ENCODE data around the gene ARHGEF28.

The ARHGEF28 gene

GRCh38 chr5:73605223-73606087 is 20.5 kb upstream of the ARHGEF28 start:
- H3K36me3 ChIP-seq (ENCODE audit: insufficient read depth, low read depth, low read length): no peaks in the 10 kb centered on the region
- no peak overlapping the region for H3K27ac ChIP-seq (ENCODE audit: low read length)
- H3K9ac ChIP-seq (ENCODE audit: low read depth, low read length): no peak overlapping the region
- H3K4me3 ChIP-seq (ENCODE audit: low read length): no peak overlapping the region
- H3K9me3 ChIP-seq (ENCODE audit: insufficient read depth, low read depth, low read length): no peaks in the 10 kb centered on the region; the same call in 1 of the 2 replicates
- H3K27me3 ChIP-seq (ENCODE audit: insufficient read depth, low read length): no peaks in the 10 kb centered on the region
- no peaks in the 10 kb centered on the region for H3K4me1 ChIP-seq (ENCODE audit: insufficient read depth, low read length)

GRCh38 chr5:73606206-73606753 is 19.7 kb upstream of the ARHGEF28 start:
- Histone ChIP-seq H3K4me1 (ENCODE audit: insufficient read depth, low read length) (no peaks in the 10 kb centered on the region), H3K27me3 (ENCODE audit: insufficient read depth, low read length) (no peaks in the 10 kb centered on the region), H3K4me3 (ENCODE audit: low read length) (no peak overlapping the region), H3K9ac (ENCODE audit: low read depth, low read length) (no peak overlapping the region), H3K36me3 (ENCODE audit: insufficient read depth, low read depth, low read length) (no peaks in the 10 kb centered on the region), H3K9me3 (ENCODE audit: insufficient read depth, low read depth, low read length) (no peaks in the 10 kb centered on the region; the same call in 1 of the 2 replicates), H3K27ac (ENCODE audit: low read length) (no peak overlapping the region)

GRCh38 chr5:73607228-73607627 is 18.8 kb upstream of the ARHGEF28 start:
- Histone ChIP-seq H3K9me3 (ENCODE audit: insufficient read depth, low read depth, low read length) (no peaks in the 10 kb centered on the region), H3K27ac (ENCODE audit: low read length) (no peak overlapping the region), H3K36me3 (ENCODE audit: insufficient read depth, low read depth, low read length) (no peaks in the 10 kb centered on the region), H3K9ac (ENCODE audit: low read depth, low read length) (no peak overlapping the region), H3K4me3 (ENCODE audit: low read length) (no peak overlapping the region), H3K27me3 (ENCODE audit: insufficient read depth, low read length) (no peaks in the 10 kb centered on the region), H3K4me1 (ENCODE audit: insufficient read depth, low read length) (no peaks in the 10 kb centered on the region)

GRCh38 chr5:73612799-73613198 is 13.2 kb upstream of the ARHGEF28 start:
- no peak overlapping the region for H3K9ac ChIP-seq (ENCODE audit: low read depth, low read length)
- no peaks in the 10 kb centered on the region for H3K9me3 ChIP-seq (ENCODE audit: insufficient read depth, low read depth, low read length)
- no peaks in the 10 kb centered on the region for H3K27me3 ChIP-seq (ENCODE audit: insufficient read depth, low read length)
- no peak overlapping the region for H3K27ac ChIP-seq (ENCODE audit: low read length)
- no peaks in the 10 kb centered on the region; the same call in 1 of the 2 replicates for H3K4me1 ChIP-seq (ENCODE audit: insufficient read depth, low read length)
- no peaks in the 10 kb centered on the region for H3K36me3 ChIP-seq (ENCODE audit: insufficient read depth, low read depth, low read length)
- no peak overlapping the region for H3K4me3 ChIP-seq (ENCODE audit: low read length)

- Histone ChIP-seq H3K27me3 (ENCODE audit: insufficient read depth, low read length) (no peaks in the 10 kb centered on the region), H3K9me3 (ENCODE audit: insufficient read depth, low read depth, low read length) (no peaks in the 10 kb centered on the region), H3K27ac (ENCODE audit: low read length) (no peak overlapping the region), H3K4me3 (ENCODE audit: low read length) (no peak overlapping the region), H3K36me3 (ENCODE audit: insufficient read depth, low read depth, low read length) (no peaks in the 10 kb centered on the region), H3K4me1 (ENCODE audit: insufficient read depth, low read length) (no peaks in the 10 kb centered on the region; the same call in 1 of the 2 replicates), H3K9ac (ENCODE audit: low read depth, low read length) (no peak overlapping the region)
These were observed 10.9 kb upstream of the ARHGEF28 start for GRCh38 chr5:73615085-73615484.

GRCh38 chr5:73615947-73616346 is 10.0 kb upstream of the ARHGEF28 start:
- Histone ChIP-seq H3K4me1 (ENCODE audit: insufficient read depth, low read length) (no peaks in the 10 kb centered on the region; the same call in 1 of the 2 replicates), H3K27me3 (ENCODE audit: insufficient read depth, low read length) (no peaks in the 10 kb centered on the region), H3K9ac (ENCODE audit: low read depth, low read length) (no peak overlapping the region), H3K36me3 (ENCODE audit: insufficient read depth, low read depth, low read length) (no peaks in the 10 kb centered on the region), H3K27ac (ENCODE audit: low read length) (no peak overlapping the region), H3K4me3 (ENCODE audit: low read length) (no peak overlapping the region), H3K9me3 (ENCODE audit: insufficient read depth, low read depth, low read length) (no peaks in the 10 kb centered on the region)

GRCh38 chr5:73617510-73618279 is 8.3 kb upstream of the ARHGEF28 start:
- Histone ChIP-seq H3K9ac (ENCODE audit: low read depth, low read length) (no peak overlapping the region), H3K27me3 (ENCODE audit: insufficient read depth, low read length) (no peaks in the 10 kb centered on the region), H3K36me3 (ENCODE audit: insufficient read depth, low read depth, low read length) (no peaks in the 10 kb centered on the region), H3K9me3 (ENCODE audit: insufficient read depth, low read depth, low read length) (no peaks in the 10 kb centered on the region), H3K4me3 (ENCODE audit: low read length) (no peak overlapping the region), H3K4me1 (ENCODE audit: insufficient read depth, low read length) (peaks cover 3% of the 10 kb centered on the region; the same call in 1 of the 2 replicates), H3K27ac (ENCODE audit: low read length) (no peak overlapping the region)

GRCh38 chr5:73619606-73620333 is 6.2 kb upstream of the ARHGEF28 start:
- Histone ChIP-seq H3K36me3 (ENCODE audit: insufficient read depth, low read depth, low read length) (no peaks in the 10 kb centered on the region), H3K9me3 (ENCODE audit: insufficient read depth, low read depth, low read length) (no peaks in the 10 kb centered on the region), H3K4me3 (ENCODE audit: low read length) (no peak overlapping the region), H3K4me1 (ENCODE audit: insufficient read depth, low read length) (peaks cover 3% of the 10 kb centered on the region; the same call in 1 of the 2 replicates), H3K27ac (ENCODE audit: low read length) (no peak overlapping the region), H3K27me3 (ENCODE audit: insufficient read depth, low read length) (no peaks in the 10 kb centered on the region), H3K9ac (ENCODE audit: low read depth, low read length) (no peak overlapping the region)

GRCh38 chr5:73620334-73620687 is 5.7 kb upstream of the ARHGEF28 start:
- H3K27ac ChIP-seq (ENCODE audit: low read length): no peak overlapping the region
- H3K36me3 ChIP-seq (ENCODE audit: insufficient read depth, low read depth, low read length): no peaks in the 10 kb centered on the region
- H3K27me3 ChIP-seq (ENCODE audit: insufficient read depth, low read length): peaks cover 5% of the 10 kb centered on the region
- no peaks in the 10 kb centered on the region for H3K9me3 ChIP-seq (ENCODE audit: insufficient read depth, low read depth, low read length)
- peaks cover 7% of the 10 kb centered on the region; the same call in 1 of the 2 replicates for H3K4me1 ChIP-seq (ENCODE audit: insufficient read depth, low read length)
- no peak overlapping the region for H3K4me3 ChIP-seq (ENCODE audit: low read length)
- H3K9ac ChIP-seq (ENCODE audit: low read depth, low read length): no peak overlapping the region

- H3K9ac ChIP-seq (ENCODE audit: low read depth, low read length): no peak overlapping the region
- no peak overlapping the region for H3K27ac ChIP-seq (ENCODE audit: low read length)
- no peak overlapping the region for H3K4me3 ChIP-seq (ENCODE audit: low read length)
- peaks cover 10% of the 10 kb centered on the region; the same call in 1 of the 2 replicates for H3K4me1 ChIP-seq (ENCODE audit: insufficient read depth, low read length)
- no peaks in the 10 kb centered on the region for H3K9me3 ChIP-seq (ENCODE audit: insufficient read depth, low read depth, low read length)
- H3K27me3 ChIP-seq (ENCODE audit: insufficient read depth, low read length): peaks cover 29% of the 10 kb centered on the region
- H3K36me3 ChIP-seq (ENCODE audit: insufficient read depth, low read depth, low read length): no peaks in the 10 kb centered on the region
These were observed 2.9 kb upstream of the ARHGEF28 start for GRCh38 chr5:73623060-73623459.

- H3K9ac ChIP-seq (ENCODE audit: low read depth, low read length): no peak overlapping the region
- no peaks in the 10 kb centered on the region for H3K9me3 ChIP-seq (ENCODE audit: insufficient read depth, low read depth, low read length)
- H3K27me3 ChIP-seq (ENCODE audit: insufficient read depth, low read length): peaks cover 38% of the 10 kb centered on the region
- no peaks in the 10 kb centered on the region for H3K36me3 ChIP-seq (ENCODE audit: insufficient read depth, low read depth, low read length)
- no peak overlapping the region for H3K27ac ChIP-seq (ENCODE audit: low read length)
- H3K4me3 ChIP-seq (ENCODE audit: low read length): no peak overlapping the region
- peaks cover 10% of the 10 kb centered on the region; the same call in 1 of the 2 replicates for H3K4me1 ChIP-seq (ENCODE audit: insufficient read depth, low read length)
These were observed 2.0 kb upstream of the ARHGEF28 start for GRCh38 chr5:73623901-73624404.
